ENCODE results near the gene EDC4.

Gene EDC4

GRCh38 chr16:67853670-67854069, 19.2 kb upstream of the EDC4 start:
- no peak overlapping the region for H3K27ac ChIP-seq (ENCODE audit: low read depth, low read length)
- no peak overlapping the region for H2AFZ ChIP-seq (ENCODE audit: low read depth, low read length, severe bottlenecking)
- no peaks in the 10 kb centered on the region for H3K9me2 ChIP-seq (replicated peaks; ENCODE audit: insufficient read depth, low read length)
- no peak overlapping the region for H3K4me2 ChIP-seq (ENCODE audit: low read depth, low read length, poor library complexity, severe bottlenecking)
- no peaks in the 10 kb centered on the region for H3K9me3 ChIP-seq (ENCODE audit: insufficient read depth, low read length)
- peaks cover 97% of the 10 kb centered on the region for H3K79me2 ChIP-seq (ENCODE audit: insufficient read depth, low read length)
- TF ChIP-seq CTCF (IDR thresholded peaks at IDR 0.05; ENCODE audit: insufficient read depth, low read length, poor library complexity, severe bottlenecking) (no peak), EZH2phosphoT487 (conservative IDR thresholded peaks at IDR 0.05; ENCODE audit: low read length) (no peak)
- no peaks in the 10 kb centered on the region for H3K36me3 ChIP-seq (ENCODE audit: low read length)
- H4K20me1 ChIP-seq (ENCODE audit: low read depth, low read length) = peaks cover 10% of the 10 kb centered on the region; the same call in 1 of the 2 replicates
- H3F3A ChIP-seq (ENCODE audit: insufficient read depth) = no peaks in the 10 kb centered on the region
- no peak overlapping the region for H3K4me3 ChIP-seq (ENCODE audit: insufficient read depth, low read length, poor library complexity, severe bottlenecking)
- H3K9ac ChIP-seq (ENCODE audit: low read length) = no peak overlapping the region
- H3K27me3 ChIP-seq (ENCODE audit: low read length) = no peaks in the 10 kb centered on the region

GRCh38 chr16:67855789-67856188, 17.1 kb upstream of the EDC4 start:
- Histone ChIP-seq H3K9ac (ENCODE audit: low read length) (no peak overlapping the region), H3F3A (ENCODE audit: insufficient read depth) (no peaks in the 10 kb centered on the region), H3K27me3 (ENCODE audit: low read length) (no peaks in the 10 kb centered on the region), H4K20me1 (ENCODE audit: low read depth, low read length) (peaks cover 10% of the 10 kb centered on the region; the same call in 1 of the 2 replicates), H3K79me2 (ENCODE audit: insufficient read depth, low read length) (peaks cover 94% of the 10 kb centered on the region), H2AFZ (ENCODE audit: low read depth, low read length, severe bottlenecking) (no peak overlapping the region), H3K27ac (ENCODE audit: low read depth, low read length) (no peak overlapping the region), H3K4me3 (ENCODE audit: insufficient read depth, low read length, poor library complexity, severe bottlenecking) (no peak overlapping the region), H3K4me2 (ENCODE audit: low read depth, low read length, poor library complexity, severe bottlenecking) (no peak overlapping the region), H3K36me3 (ENCODE audit: low read length) (no peaks in the 10 kb centered on the region), H3K9me2 (replicated peaks; ENCODE audit: insufficient read depth, low read length) (no peaks in the 10 kb centered on the region), H3K9me3 (ENCODE audit: insufficient read depth, low read length) (no peaks in the 10 kb centered on the region)
- TF ChIP-seq EZH2phosphoT487 (conservative IDR thresholded peaks at IDR 0.05; ENCODE audit: low read length) (no peak), CTCF (IDR thresholded peaks at IDR 0.05; ENCODE audit: insufficient read depth, low read length, poor library complexity, severe bottlenecking) (no peak)

- Histone ChIP-seq H3K27ac (ENCODE audit: low read depth, low read length) (no peak overlapping the region), H3K9me2 (replicated peaks; ENCODE audit: insufficient read depth, low read length) (no peaks in the 10 kb centered on the region), H3K9ac (ENCODE audit: low read length) (no peak overlapping the region), H3K27me3 (ENCODE audit: low read length) (no peaks in the 10 kb centered on the region), H3K9me3 (ENCODE audit: insufficient read depth, low read length) (no peaks in the 10 kb centered on the region), H3K4me3 (ENCODE audit: insufficient read depth, low read length, poor library complexity, severe bottlenecking) (no peak overlapping the region), H3K79me2 (ENCODE audit: insufficient read depth, low read length) (peaks cover 94% of the 10 kb centered on the region), H3F3A (ENCODE audit: insufficient read depth) (no peaks in the 10 kb centered on the region), H3K36me3 (ENCODE audit: low read length) (no peaks in the 10 kb centered on the region), H4K20me1 (ENCODE audit: low read depth, low read length) (peaks cover 10% of the 10 kb centered on the region; the same call in 1 of the 2 replicates), H2AFZ (ENCODE audit: low read depth, low read length, severe bottlenecking) (no peak overlapping the region), H3K4me2 (ENCODE audit: low read depth, low read length, poor library complexity, severe bottlenecking) (no peak overlapping the region)
- TF ChIP-seq CTCF (IDR thresholded peaks at IDR 0.05; ENCODE audit: insufficient read depth, low read length, poor library complexity, severe bottlenecking) = no peak
- TF ChIP-seq EZH2phosphoT487 (conservative IDR thresholded peaks at IDR 0.05; ENCODE audit: low read length) = no peak
These were observed 15.8 kb upstream of the EDC4 start for GRCh38 chr16:67856927-67857546.

Data from SU-DHL-6 (cell line).